Measurements from ENCODE around the gene USP17L29. TPM values are rescaled to one million over a fixed set of nuclear protein-coding genes. Genes with fewer than 3 reads are reported as not detected.
"Not testable (repeated sequence)": the region's sequence is repeated elsewhere in the genome, so short reads cannot be mapped to it uniquely, and the experiment has no call there.

Gene USP17L29
- total and polyA plus RNA-seq, 12 donors = not detected

GRCh38 chr4:9381012-9381534 is 27.6 kb downstream of the USP17L29 start:
- H3K36me3 ChIP-seq; H3K4me1 ChIP-seq; intact Hi-C loops (cut with DNase I); H3K27me3 ChIP-seq; H3K9me3 ChIP-seq: not testable (repeated sequence)
- peak; percentile 20 to 24 for DNase-seq
- peak in 2 of 8 donors; percentile 46 to 55 for ATAC-seq
- Histone ChIP-seq H3K27ac (peak overlapping the region in 1 of 10 donors; percentile 38), H3K4me3 (peak overlapping the region in 9 of 10 donors; percentile 21 to 59 (median 52))
- 24 to 28% methylated on average over 31 to 36 of the region's 36 CpGs for WGBS, 2 donors
- peak; percentile 29 to 76 (median 65) for TF ChIP-seq CTCF (IDR thresholded peaks at IDR 0.05)

DNA sequence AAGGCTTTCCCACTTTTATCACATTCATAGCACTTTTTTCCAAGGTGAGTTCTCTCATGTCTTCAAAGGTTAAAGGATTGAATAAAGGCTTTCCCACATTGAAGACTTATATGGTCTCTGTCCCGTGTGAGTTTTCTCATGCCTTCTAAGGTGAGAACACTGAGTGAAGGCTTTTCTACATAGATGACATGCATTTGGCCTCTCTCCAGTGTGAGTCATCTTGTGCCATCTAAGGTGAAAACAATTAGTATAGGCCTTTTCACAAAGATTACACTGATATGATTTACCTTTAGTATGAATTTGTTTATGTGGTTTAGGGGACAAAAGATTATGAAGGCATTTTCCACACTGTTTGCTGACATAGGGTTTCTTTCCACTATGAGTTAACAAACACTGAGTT is 30.7 kb downstream of the USP17L29 start:
- WGBS, 2 donors = 72 to 86% methylated on average over 1 of the region's 1 CpG
- peaks cover 0 to 2% (median 0%) of the 10 kb centered on the region in 7 donors for H3K27me3 ChIP-seq
- no peak overlapping the region for H3K4me3 ChIP-seq
- H3K9me3 ChIP-seq = no peaks in the 10 kb centered on the region
- intact Hi-C loops (cut with DNase I) = no loop called here
- no peak overlapping the region for H3K27ac ChIP-seq
- H3K4me1 ChIP-seq = no peaks in the 10 kb centered on the region
- no peaks in the 10 kb centered on the region for H3K36me3 ChIP-seq
- ATAC-seq = no peak
- no peak for TF ChIP-seq CTCF (IDR thresholded peaks at IDR 0.05)
- DNase-seq = no peak

DNA sequence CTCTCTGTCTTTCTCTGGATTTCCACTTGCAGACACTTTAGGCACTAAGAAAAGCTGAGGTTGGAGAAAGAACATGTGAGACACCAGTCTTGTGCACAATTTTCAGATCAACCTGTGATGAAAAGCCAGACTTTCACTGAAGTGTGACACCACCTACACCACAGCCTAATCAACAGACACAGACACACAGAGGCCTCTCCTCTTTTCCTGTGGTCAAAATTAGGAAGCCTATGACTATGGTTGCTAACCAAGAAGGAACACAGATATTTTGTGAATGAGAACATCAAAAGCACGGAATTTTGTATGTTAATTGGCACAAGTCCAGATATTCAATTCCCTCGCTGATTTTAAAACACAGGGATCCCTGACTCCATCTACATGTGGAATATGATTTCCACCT is 35.6 kb downstream of the USP17L29 start:
- H3K27me3 ChIP-seq = peaks cover 0 to 17% (median 0%) of the 10 kb centered on the region in 7 donors
- 43 to 60% methylated on average over 2 of the region's 2 CpGs for WGBS, 2 donors
- intact Hi-C loops (cut with DNase I); ATAC-seq; H3K27ac ChIP-seq; H3K4me3 ChIP-seq; H3K36me3 ChIP-seq; H3K4me1 ChIP-seq; H3K9me3 ChIP-seq; DNase-seq: not testable (repeated sequence)

Other genes starting within 250 kb of the USP17L29 start
- gene FAM90A26, start 183.2 kb upstream of the USP17L29 start, total RNA-seq = not detected
- not detected for gene FAM90A26, start 183.2 kb upstream of the USP17L29 start, polyA plus RNA-seq
- not detected for gene USP17L10, start 143.0 kb upstream of the USP17L29 start, total RNA-seq
- gene USP17L10, start 143.0 kb upstream of the USP17L29 start, polyA plus RNA-seq = not detected
- gene USP17L11, start 138.2 kb upstream of the USP17L29 start, total RNA-seq = not detected
- not detected for gene USP17L11, start 138.2 kb upstream of the USP17L29 start, polyA plus RNA-seq
- gene USP17L12, start 133.5 kb upstream of the USP17L29 start, total RNA-seq = not detected
- gene USP17L12, start 133.5 kb upstream of the USP17L29 start, polyA plus RNA-seq = not detected
- gene USP17L13, start 128.7 kb upstream of the USP17L29 start, total RNA-seq = not detected
- not detected for gene USP17L13, start 128.7 kb upstream of the USP17L29 start, polyA plus RNA-seq
- not detected for gene USP17L15, start 119.3 kb upstream of the USP17L29 start, total RNA-seq
- gene USP17L15, start 119.3 kb upstream of the USP17L29 start, polyA plus RNA-seq = not detected
- gene USP17L17, start 109.8 kb upstream of the USP17L29 start, total RNA-seq = not detected
- gene USP17L17, start 109.8 kb upstream of the USP17L29 start, polyA plus RNA-seq = not detected
- not detected for gene USP17L18, start 105.0 kb upstream of the USP17L29 start, total RNA-seq
- not detected for gene USP17L18, start 105.0 kb upstream of the USP17L29 start, polyA plus RNA-seq
- not detected for gene USP17L19, start 100.3 kb upstream of the USP17L29 start, total RNA-seq
- not detected for gene USP17L19, start 100.3 kb upstream of the USP17L29 start, polyA plus RNA-seq
- not detected for gene USP17L20, start 95.5 kb upstream of the USP17L29 start, total RNA-seq
- gene USP17L20, start 95.5 kb upstream of the USP17L29 start, polyA plus RNA-seq = not detected
- not detected for gene USP17L21, start 90.8 kb upstream of the USP17L29 start, total RNA-seq
- not detected for gene USP17L21, start 90.8 kb upstream of the USP17L29 start, polyA plus RNA-seq
- not detected for gene USP17L22, start 86.0 kb upstream of the USP17L29 start, total RNA-seq
- not detected for gene USP17L22, start 86.0 kb upstream of the USP17L29 start, polyA plus RNA-seq
- not detected for gene USP17L24, start 28.5 kb upstream of the USP17L29 start, total RNA-seq
- gene USP17L24, start 28.5 kb upstream of the USP17L29 start, polyA plus RNA-seq = not detected
- gene USP17L25, start 23.7 kb upstream of the USP17L29 start, total RNA-seq = not detected
- not detected for gene USP17L25, start 23.7 kb upstream of the USP17L29 start, polyA plus RNA-seq
- not detected for gene USP17L26, start 19.0 kb upstream of the USP17L29 start, total RNA-seq
- gene USP17L26, start 19.0 kb upstream of the USP17L29 start, polyA plus RNA-seq = not detected
- gene USP17L5, start 14.2 kb upstream of the USP17L29 start, total RNA-seq = not detected
- not detected for gene USP17L5, start 14.2 kb upstream of the USP17L29 start, polyA plus RNA-seq
- not detected for gene USP17L27, start 9.5 kb upstream of the USP17L29 start, total RNA-seq
- gene USP17L27, start 9.5 kb upstream of the USP17L29 start, polyA plus RNA-seq = not detected
- gene USP17L28, start 4.7 kb upstream of the USP17L29 start, total RNA-seq = not detected
- gene USP17L28, start 4.7 kb upstream of the USP17L29 start, polyA plus RNA-seq = not detected
- not detected for gene USP17L30, start 9.5 kb downstream of the USP17L29 start, total RNA-seq
- not detected for gene USP17L30, start 9.5 kb downstream of the USP17L29 start, polyA plus RNA-seq
- not detected for gene DEFB131A, start 90.8 kb downstream of the USP17L29 start, total RNA-seq
- not detected for gene DEFB131A, start 90.8 kb downstream of the USP17L29 start, polyA plus RNA-seq